Stimulated activated CD8-positive, alpha-beta memory T cell treated with anti-CD3 and anti-CD28 coated beads, Interleukin-7, amount 100 ng/mL, for 4 hours (primary cell): ENCODE data around the gene HTT-AS.

Experiments used
- DNase-seq, 2 donors: peaks; one replicate each; pipeline ENCODE4 v3.0.0-alpha.2; 2020; ENCODE audit warnings: low read depth in 2 of 2

The HTT-AS gene

GRCh38 chr4:3087115-3087797, 12.9 kb upstream of the HTT-AS start:
- no peak for DNase-seq

DNA sequence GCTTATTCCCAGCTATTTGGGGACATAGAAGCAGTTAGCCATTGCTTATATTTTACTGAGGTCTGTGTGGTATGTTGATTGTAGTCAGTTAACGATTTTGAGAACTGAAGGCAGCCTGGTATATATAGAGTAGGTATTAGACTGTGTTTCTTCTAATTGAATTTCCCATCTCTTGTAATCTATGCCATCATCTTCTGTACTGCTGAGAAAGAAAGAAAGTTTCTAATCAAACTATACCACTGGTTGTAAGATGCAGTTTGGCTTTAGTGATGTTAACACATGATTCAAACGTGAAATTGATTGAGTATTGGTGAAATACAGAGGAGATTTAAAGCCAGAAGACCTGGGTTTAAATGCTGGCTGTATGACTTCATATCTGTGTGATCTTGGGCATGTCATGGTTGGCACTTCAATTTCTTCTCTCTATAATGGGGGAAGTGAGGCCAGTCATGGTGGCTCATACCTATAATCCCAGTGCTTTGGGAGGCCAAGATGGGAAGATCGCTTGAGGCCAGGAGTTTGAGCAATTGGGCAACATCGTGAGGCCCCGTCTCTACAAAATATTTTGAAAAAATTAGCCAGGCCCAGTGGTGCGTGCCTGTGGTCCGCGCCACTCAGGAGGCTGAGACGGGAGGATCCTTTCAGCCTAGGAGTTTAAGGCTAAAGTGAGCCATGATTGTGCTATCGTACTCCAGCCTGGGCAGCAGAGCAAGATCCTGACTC, 11.8 kb upstream of the HTT-AS start:
- DNase-seq: no peak

- DNase-seq: no peak
These were observed 9.4 kb upstream of the HTT-AS start for GRCh38 chr4:3083732-3084131.

- no peak for DNase-seq
These were observed 8.7 kb upstream of the HTT-AS start for GRCh38 chr4:3082925-3083515.

DNA sequence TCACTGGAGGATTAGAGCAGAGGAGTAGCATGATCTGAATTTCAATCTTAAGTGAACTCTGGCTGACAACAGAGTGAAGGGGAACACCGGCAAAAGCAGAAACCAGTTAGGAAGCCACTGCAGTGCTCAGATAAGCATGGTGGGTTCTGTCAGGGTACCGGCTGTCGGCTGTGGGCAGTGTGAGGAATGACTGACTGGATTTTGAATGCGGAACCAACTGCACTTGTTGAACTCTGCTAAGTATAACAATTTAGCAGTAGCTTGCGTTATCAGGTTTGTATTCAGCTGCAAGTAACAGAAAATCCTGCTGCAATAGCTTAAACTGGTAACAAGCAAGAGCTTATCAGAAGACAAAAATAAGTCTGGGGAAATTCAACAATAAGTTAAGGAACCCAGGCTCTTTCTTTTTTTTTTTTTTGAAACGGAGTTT, 5.4 kb upstream of the HTT-AS start:
- no peak for DNase-seq

DNA sequence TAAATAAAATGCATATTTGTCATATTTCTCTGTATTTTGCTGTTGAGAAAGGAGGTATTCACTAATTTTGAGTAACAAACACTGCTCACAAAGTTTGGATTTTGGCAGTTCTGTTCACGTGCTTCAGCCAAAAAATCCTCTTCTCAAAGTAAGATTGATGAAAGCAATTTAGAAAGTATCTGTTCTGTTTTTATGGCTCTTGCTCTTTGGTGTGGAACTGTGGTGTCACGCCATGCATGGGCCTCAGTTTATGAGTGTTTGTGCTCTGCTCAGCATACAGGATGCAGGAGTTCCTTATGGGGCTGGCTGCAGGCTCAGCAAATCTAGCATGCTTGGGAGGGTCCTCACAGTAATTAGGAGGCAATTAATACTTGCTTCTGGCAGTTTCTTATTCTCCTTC, 3.5 kb upstream of the HTT-AS start:
- DNase-seq: no peak

DNA sequence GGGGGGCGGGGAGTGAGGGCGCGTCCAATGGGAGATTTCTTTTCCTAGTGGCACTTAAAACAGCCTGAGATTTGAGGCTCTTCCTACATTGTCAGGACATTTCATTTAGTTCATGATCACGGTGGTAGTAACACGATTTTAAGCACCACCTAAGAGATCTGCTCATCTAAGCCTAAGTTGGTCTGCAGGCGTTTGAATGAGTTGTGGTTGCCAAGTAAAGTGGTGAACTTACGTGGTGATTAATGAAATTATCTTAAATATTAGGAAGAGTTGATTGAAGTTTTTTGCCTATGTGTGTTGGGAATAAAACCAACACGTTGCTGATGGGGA, 1.3 kb upstream of the HTT-AS start:
- DNase-seq: no peak

GRCh38 chr4:3074846-3075651, 711 bp upstream of the HTT-AS start:
- DNase-seq: peak; percentile 7 to 43

DNA sequence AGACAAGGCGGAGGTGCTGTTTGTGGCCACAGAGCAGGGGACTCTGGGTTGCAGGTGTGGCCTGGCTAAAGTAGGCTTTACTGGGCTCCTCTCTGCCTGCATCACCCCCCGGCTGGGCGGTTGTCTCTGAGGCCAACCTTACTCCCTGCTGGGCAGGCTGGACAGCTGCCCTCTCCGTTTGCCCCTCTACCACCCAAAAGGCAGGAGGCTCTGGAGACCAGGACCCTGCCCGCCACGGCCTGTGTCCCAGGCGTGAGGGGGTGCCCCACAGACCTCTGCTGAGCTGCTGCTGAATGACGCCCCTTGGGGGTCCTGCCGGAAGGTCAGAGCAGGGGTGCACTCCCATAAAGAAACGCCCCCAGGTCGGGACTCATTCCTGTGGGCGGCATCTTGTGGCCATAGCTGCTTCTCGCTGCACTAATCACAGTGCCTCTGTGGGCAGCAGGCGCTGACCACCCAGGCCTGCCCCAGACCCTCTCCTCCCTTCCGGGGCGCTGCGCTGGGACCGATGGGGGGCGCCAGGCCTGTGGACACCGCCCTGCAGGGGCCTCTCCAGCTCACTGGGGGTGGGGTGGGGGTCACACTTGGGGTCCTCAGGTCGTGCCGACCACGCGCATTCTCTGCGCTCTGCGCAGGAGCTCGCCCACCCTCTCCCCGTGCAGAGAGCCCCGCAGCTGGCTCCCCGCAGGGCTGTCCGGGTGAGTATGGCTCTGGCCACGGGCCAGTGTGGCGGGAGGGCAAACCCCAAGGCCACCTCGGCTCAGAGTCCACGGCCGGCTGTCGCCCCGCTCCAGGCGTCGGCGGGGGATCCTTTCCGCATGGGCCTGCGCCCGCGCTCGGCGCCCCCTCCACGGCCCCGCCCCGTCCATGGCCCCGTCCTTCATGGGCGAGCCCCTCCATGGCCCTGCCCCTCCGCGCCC, 920 bp downstream of the HTT-AS start:
- peak in 1 of 2 donors; percentile 6 for DNase-seq

DNA sequence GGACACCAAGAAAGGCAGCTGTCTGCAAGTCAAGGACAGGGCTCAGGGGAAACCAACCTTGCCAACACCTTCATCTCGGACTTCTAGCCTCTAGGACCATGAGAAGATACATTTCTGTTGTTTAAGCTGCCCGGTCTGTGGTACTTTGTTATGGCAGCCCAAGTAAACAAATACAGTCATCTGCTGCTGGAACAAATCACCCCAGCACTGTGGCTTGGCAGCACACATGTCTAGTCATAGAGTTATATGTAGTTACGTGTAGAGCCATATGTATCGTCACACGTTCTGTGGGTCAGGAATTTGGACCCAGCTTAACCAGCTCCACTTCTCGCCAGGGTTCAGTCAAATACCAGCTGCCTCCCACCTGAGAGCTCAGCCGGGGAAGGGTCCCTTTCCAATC, 2.5 kb downstream of the HTT-AS start:
- DNase-seq: no peak

DNA sequence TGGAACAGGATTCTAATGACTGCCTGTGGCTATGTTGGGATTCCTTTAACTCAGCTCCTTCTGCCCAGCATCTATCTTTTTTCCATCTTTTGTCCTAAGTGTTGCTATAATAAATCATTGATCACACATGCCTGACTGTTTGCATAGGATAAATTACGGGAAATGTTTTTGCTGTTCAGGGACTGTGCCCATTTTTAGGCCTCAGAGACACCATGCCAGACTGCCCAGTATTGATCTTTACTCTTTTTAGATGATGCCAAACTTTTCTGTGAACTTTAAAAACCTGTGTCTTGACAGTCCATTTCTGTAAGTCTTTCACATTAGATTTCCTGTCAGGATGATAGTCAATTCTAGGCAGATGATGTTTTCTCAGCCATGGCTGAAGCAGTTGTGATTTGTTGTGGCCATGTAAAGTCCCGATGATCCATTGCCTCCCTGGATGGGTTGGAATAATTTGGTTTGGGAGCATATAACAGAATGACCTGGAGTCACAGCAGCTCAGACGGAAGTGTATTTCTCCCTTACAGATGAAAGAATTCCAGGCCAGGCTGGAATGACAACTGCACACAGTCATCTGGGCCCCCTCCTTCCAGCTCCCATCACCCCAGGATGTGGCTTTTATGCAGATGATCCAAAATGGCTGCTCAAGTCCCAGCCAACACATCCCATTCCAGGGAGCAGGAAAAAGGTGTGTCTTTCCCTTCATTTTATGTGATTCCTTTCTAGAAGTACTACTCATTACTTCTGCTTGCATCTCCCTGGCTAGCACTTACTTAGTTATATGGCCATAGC, 3.4 kb downstream of the HTT-AS start:
- no peak for DNase-seq

GRCh38 chr4:3069661-3070199, 4.6 kb downstream of the HTT-AS start:
- DNase-seq: no peak

DNA sequence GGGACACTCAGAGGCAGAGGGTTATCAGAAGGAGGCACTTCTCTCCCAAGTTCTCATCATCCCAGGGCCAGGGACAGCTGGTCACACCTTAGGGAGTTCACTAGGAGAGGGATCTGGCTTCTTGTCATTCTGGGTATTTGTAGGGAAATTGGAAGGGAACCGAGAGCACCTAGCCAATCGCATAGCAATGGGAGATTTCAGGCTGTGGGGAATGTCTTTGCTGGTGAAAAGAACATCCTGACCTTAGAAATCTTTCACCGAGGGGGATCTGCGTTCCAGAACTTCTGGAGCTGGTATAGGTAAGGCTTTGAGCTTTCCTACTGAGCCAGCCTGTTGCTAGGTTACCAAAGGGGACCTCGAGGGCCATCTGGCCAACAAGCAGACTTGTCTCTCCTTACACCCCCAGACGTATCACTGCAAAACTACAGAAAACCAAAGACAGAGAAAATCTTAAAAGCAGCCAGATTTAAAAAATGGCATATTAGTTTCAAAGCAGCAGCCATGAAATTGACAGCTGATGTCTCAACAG, 6.8 kb downstream of the HTT-AS start:
- DNase-seq: no peak

DNA sequence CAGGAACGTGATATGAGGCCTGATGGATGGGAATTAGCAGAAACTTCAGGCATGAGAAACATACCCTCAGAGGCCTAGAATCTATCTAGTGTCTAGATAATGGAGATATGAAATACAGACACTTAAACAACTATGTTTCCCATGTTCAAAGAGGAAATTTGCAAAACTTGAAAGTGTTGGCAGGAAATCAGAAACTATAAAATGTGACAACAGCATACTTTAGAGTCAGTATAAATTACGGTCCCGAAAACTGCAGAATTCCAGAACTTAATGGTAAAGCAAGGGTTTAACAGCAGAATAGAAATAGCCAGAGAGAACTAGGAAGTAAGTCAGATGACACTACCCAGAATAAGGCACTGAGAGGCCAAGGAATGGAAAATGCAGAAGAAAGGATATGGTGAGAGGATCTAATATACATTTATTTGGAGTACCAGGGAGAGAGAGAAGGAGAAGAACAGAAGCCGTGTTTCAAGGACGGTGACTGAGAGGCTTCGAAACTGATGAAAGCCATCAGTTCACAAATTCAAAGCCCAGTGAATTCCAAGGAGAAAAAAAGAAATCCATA, 7.4 kb downstream of the HTT-AS start:
- DNase-seq: no peak

DNA sequence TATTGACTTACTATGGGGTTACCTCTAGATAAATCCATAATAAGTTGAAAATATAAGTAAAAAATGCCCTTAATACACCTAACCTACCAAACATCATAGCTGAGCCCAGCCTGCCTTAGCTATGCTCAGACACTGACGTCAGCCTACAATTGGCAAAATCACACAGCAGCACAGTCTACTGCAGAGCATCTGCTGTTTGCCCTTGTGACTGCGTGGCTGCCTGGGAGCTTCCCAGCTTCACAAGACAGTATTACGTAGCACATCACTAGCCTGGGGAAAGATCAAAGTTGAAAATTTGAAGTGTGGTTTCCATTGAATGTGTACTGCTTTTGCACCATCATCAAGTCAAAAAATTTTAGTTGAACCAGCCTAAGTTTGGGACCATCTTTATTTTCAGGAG, 8.8 kb downstream of the HTT-AS start:
- DNase-seq: no peak

- DNase-seq: no peak
These were observed 11.9 kb downstream of the HTT-AS start for GRCh38 chr4:3062471-3062870.

- no peak for DNase-seq
These were observed 13.4 kb downstream of the HTT-AS start for GRCh38 chr4:3060946-3061345.

GRCh38 chr4:3059943-3060342, 14.4 kb downstream of the HTT-AS start:
- no peak for DNase-seq

DNA sequence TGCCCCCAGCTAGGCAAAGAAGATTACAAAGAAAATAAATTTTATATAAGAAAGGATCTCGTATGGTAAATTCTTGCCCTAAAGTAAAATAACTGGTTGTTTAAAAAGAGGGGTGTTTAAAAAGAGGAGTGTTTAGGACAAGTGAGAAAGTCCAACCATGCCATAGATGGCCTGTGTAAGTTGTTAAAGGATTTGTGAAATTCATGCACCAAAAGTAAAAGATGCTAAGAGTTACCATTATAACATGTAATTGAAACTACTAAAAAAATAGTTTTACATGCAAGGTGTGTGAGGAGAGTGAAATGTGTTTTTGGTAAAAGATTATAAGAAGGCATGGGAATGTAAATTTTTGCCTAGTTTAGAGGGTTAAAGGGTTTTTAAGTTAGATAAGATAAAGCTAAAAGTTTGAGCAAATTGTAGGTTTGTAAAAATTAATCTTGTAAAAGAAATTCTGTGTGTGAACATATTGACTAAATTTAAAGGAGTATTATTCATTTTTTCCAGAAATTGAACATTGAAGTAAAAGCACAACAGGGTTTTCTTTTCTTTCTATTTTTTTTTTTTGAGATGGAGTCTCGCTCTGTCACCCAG, 20.1 kb downstream of the HTT-AS start:
- DNase-seq: no peak
